H1 (cell line): ENCODE data around the gene RAPGEF6. TPM values are rescaled to one million over a fixed set of nuclear protein-coding genes. Genes with fewer than 3 reads are reported as not detected.

Source experiments
- ASH2L ChIP-seq: fragments of 200-600, 300-600 bp; sonication (generic); IDR thresholded peaks from one replicate; pipeline ENCODE4 v1.7.1; 2017; ENCODE audit warnings: low read length
- JUN ChIP-seq: IDR thresholded peaks from 2 replicates; pipeline ENCODE4 v1.6.1; 2011; ENCODE audit warnings: low read depth, mild to moderate bottlenecking, improper control_type of control experiment, low read length
- polyA plus RNA-seq, 7 experiments: library from polyadenylated mRNA; depleted of rRNA in 3 of 7; stranded (reverse) in 5 of 7; unstranded in 2 of 7; fragments of >200 nt in 5 of 7; fragments of 200-250 nt in 2 of 7; gene quantifications; 1 replicate in 5 of 7; 2 replicates in 1 of 7; 4 replicates in 1 of 7; pipeline versions ENCODE4 v1.2.1 to v1.2.3, GENCODE V29; 2011 to 2013; ENCODE audit warnings: missing spikeins in 2 of 7, mixed read lengths in 2 of 7
- total RNA-seq: library from RNA; stranded (reverse); fragmentation: NEBNext Ultra II Directional; extraction: Animal tissue kit (Norgen Biotek cat#: 25700); gene quantifications from 2 replicates; pipeline ENCODE4 v1.2.1, GENCODE V29; 2021

Gene RAPGEF6
- total and polyA plus RNA-seq, 2 of the 8 experiments (the other 6 are each of a cell fraction or from before 2014, with no cell fraction given) = 4.8 to 20.0 TPM

DNA sequence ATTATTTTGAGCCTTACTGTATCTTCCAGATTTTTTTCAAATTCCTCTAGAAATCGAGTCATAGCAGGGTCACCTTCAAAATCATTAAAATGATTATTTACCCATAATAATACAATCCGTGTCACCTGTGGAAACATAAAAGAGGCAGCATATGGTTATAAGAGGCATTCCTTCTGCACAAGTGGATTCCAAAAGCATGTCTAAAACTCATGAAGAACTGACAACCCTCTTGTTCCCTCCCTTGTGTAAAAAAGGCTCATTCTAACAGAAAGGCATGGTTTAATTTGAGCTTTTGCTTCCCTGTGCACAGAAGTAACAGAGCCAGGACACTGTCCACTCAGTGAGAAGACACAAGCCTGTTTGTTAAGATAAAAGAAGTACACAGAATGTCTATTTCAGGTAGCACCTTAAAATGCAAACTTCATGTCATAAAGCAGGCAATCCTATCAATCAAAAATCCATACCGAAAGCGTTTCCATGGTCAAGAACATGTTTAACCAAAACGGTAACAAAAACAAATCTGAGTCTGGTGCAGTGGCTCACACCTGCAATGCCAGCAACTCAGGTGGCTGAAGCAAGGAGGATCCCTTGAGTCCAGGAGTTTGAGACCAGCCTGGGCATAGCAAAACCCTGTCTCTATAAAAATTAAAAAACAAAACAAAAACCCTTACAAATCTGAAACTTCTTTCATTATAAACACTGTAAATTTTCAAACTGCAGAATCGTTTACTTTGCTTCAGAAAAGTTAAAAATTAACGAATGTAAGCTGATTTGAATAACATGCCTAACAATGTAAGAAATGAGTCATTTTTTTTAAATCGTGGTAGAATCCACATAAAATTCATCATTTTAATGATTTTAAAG lies 139.3 kb downstream of the RAPGEF6 start (continued):
- TF ChIP-seq JUN (no peak), ASH2L (no peak)
